SK-N-DZ (cell line): ENCODE data around the gene RGMB.

Source experiments
- DNase-seq: peaks from one replicate; pipeline ENCODE4 v3.0.0-alpha.2; 2015; ENCODE audit warnings: low spot score

The RGMB gene

GRCh38 chr5:98827161-98827560, 53.7 kb downstream of the RGMB start:
- peak; percentile 49 for DNase-seq

- no peak for DNase-seq
Measured at GRCh38 chr5:98827588-98828284, 54.3 kb downstream of the RGMB start.

- no peak for DNase-seq
Measured at GRCh38 chr5:98836175-98836574, 62.7 kb downstream of the RGMB start.

- DNase-seq = peak; percentile 61
Measured at GRCh38 chr5:98839469-98840383, 66.3 kb downstream of the RGMB start.

- no peak for DNase-seq
Measured at GRCh38 chr5:98840946-98841345, 67.5 kb downstream of the RGMB start.

GRCh38 chr5:98843481-98843880, 70.0 kb downstream of the RGMB start:
- no peak for DNase-seq

- DNase-seq = no peak
Measured at GRCh38 chr5:98844865-98845264, 71.4 kb downstream of the RGMB start.

- no peak for DNase-seq
Measured at GRCh38 chr5:98845878-98846277, 72.4 kb downstream of the RGMB start.
